Suprapubic skin (tissue), 4 donors: ENCODE data around the gene AFG1L. TPM values are rescaled to one million over a fixed set of nuclear protein-coding genes. Genes with fewer than 3 reads are reported as not detected.

Experiments
- DNase-seq, 2 donors: peaks; one replicate each; pipeline ENCODE4 v3.0.0-alpha.2; 2019; ENCODE audit warnings: low spot score in 2 of 2
- H3K27ac ChIP-seq: fragments of 200-600 bp; sonication (generic); one replicate; pipeline ENCODE4 v1.5.1; 2019
- H3K27me3 ChIP-seq: fragments of 200-600 bp; sonication (generic); one replicate; pipeline ENCODE4 v1.5.1; 2019
- H3K36me3 ChIP-seq: fragments of 200-600 bp; sonication (generic); one replicate; pipeline ENCODE4 v1.5.1; 2019
- H3K4me1 ChIP-seq: fragments of 200-600 bp; sonication (generic); one replicate; pipeline ENCODE4 v1.5.1; 2019
- H3K4me3 ChIP-seq: fragments of 200-600 bp; sonication (generic); one replicate; pipeline ENCODE4 v1.5.1; 2019; ENCODE audit warnings: mild to moderate bottlenecking
- H3K9me3 ChIP-seq: fragments of 200-600 bp; sonication (generic); one replicate; pipeline ENCODE4 v1.5.1; 2019
- EP300 ChIP-seq: sonication (generic); formaldehyde crosslinking; IDR thresholded peaks from one replicate; pipeline ENCODE4 v1.6.1; 2017; ENCODE audit warnings: antibody characterized with exemption
- POLR2A ChIP-seq, 2 donors: fragments of 450-650 bp; IDR thresholded peaks; one replicate each; pipeline ENCODE4 v1.6.1; 2017; ENCODE audit warnings: antibody characterized with exemption in 2 of 2, mild to moderate bottlenecking in 2 of 2, moderate library complexity in 2 of 2
- POLR2AphosphoS5 ChIP-seq, 3 donors: sonication (generic); formaldehyde crosslinking; IDR thresholded peaks; one replicate each; pipeline ENCODE4 v1.6.1; 2017; ENCODE audit warnings: antibody characterized with exemption in 3 of 3
- WGBS: methylation state at CpG from one replicate; pipeline ENCODE4 v1.1.5; 2018; 5-methylcytosine and 5-hydroxymethylcytosine counted together
- total RNA-seq, 4 donors: library from RNA; depleted of rRNA; stranded (reverse); fragments of >200 nt; gene quantifications; one replicate each; pipeline ENCODE4 v1.1.0, GENCODE V29; 2016
- TF ChIP-seq, protein P1 (sequence below), 2 donors: fragments of 200-600 bp in 1 of 2; fragments of 450-650 bp in 1 of 2; sonication (generic) in 1 of 2; IDR thresholded peaks; one replicate each; pipeline ENCODE4 v1.5.1; 2016 to 2019; ENCODE audit warnings: antibody characterized with exemption in 2 of 2, mild to moderate bottlenecking in 1 of 2, moderate library complexity in 1 of 2

AFG1L gene
- total RNA-seq, 4 donors from 2014 or later, result 1.3 to 7.4 (median 3.0) TPM

DNA sequence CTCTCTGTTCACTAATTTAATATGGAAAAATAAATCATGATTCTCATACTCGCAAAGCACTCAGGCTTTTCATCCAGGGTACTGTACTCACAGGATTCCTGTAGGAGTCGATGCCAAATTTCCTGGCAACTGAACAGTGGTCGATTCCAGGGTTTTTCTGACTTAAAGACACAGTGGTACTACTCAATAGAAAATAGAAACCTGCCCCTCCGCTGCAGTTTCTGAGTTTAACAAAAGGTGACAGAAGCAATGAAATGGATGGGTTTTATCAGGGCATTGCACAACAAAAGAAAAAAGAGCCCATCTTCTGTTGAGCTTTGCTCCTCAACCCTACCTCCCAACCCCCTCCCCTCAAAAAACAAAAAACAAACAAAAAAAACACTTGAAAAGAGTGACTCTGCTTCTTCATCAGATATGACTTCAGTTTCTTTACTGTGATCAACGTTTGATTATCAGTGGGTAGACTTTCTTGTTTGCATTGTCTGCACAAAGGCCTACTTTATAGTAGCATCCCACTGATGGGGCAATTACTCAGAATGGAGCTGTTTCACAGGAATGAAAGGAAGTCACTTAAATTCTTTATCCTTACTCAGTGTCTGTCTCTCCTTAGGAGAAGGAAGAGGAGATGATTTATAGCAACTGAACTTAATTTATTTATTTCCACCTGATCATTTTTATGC lies 169.7 kb downstream of the AFG1L start:
- peaks cover 5% of the 10 kb centered on the region for H3K4me1 ChIP-seq

GRCh38 chr6:108465098-108465495 lies 170.2 kb downstream of the AFG1L start:
- no peak overlapping the region for H3K4me3 ChIP-seq
- H3K36me3 ChIP-seq, result no peaks in the 10 kb centered on the region
- peaks cover 5% of the 10 kb centered on the region for H3K4me1 ChIP-seq
- H3K9me3 ChIP-seq, result no peaks in the 10 kb centered on the region
- no peak overlapping the region for H3K27ac ChIP-seq
- TF ChIP-seq, protein P1, sequence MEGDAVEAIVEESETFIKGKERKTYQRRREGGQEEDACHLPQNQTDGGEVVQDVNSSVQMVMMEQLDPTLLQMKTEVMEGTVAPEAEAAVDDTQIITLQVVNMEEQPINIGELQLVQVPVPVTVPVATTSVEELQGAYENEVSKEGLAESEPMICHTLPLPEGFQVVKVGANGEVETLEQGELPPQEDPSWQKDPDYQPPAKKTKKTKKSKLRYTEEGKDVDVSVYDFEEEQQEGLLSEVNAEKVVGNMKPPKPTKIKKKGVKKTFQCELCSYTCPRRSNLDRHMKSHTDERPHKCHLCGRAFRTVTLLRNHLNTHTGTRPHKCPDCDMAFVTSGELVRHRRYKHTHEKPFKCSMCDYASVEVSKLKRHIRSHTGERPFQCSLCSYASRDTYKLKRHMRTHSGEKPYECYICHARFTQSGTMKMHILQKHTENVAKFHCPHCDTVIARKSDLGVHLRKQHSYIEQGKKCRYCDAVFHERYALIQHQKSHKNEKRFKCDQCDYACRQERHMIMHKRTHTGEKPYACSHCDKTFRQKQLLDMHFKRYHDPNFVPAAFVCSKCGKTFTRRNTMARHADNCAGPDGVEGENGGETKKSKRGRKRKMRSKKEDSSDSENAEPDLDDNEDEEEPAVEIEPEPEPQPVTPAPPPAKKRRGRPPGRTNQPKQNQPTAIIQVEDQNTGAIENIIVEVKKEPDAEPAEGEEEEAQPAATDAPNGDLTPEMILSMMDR (IDR thresholded peaks at IDR 0.05), result no peak
- TF ChIP-seq POLR2AphosphoS5 (IDR thresholded peaks at IDR 0.05), result no peak
- WGBS, result 87% methylated on average over 2 of the region's 2 CpGs
- no peak for DNase-seq
- no peaks in the 10 kb centered on the region for H3K27me3 ChIP-seq

More for the DNA sequence above, 169.7 kb downstream of the AFG1L start:
- Histone ChIP-seq H3K27me3 (no peaks in the 10 kb centered on the region), H3K9me3 (no peaks in the 10 kb centered on the region), H3K36me3 (no peaks in the 10 kb centered on the region), H3K4me3 (no peak overlapping the region), H3K27ac (no peak overlapping the region)
- 34% methylated on average over 5 of the region's 5 CpGs for WGBS
- no peak for DNase-seq
- no peak for TF ChIP-seq POLR2AphosphoS5 (IDR thresholded peaks at IDR 0.05)
- TF ChIP-seq POLR2A (IDR thresholded peaks at IDR 0.05), result no peak
- TF ChIP-seq EP300, result no peak
- TF ChIP-seq, protein P1 (IDR thresholded peaks at IDR 0.05), result no peak

- no peaks in the 10 kb centered on the region for H3K36me3 ChIP-seq
- DNase-seq, result no peak
- H3K9me3 ChIP-seq, result no peaks in the 10 kb centered on the region
- TF ChIP-seq, protein P1 (IDR thresholded peaks at IDR 0.05), result no peak
- TF ChIP-seq POLR2AphosphoS5 (IDR thresholded peaks at IDR 0.05) (no peak), EP300 (no peak), POLR2A (IDR thresholded peaks at IDR 0.05) (no peak)
- H3K4me1 ChIP-seq, result peaks cover 5% of the 10 kb centered on the region
- H3K27ac ChIP-seq, result no peak overlapping the region
- H3K4me3 ChIP-seq, result no peak overlapping the region
- H3K27me3 ChIP-seq, result no peaks in the 10 kb centered on the region
- WGBS, result 84% methylated on average over 1 of the region's 1 CpG
Observed at GRCh38 chr6:108468346-108468745, 173.5 kb downstream of the AFG1L start.

DNA sequence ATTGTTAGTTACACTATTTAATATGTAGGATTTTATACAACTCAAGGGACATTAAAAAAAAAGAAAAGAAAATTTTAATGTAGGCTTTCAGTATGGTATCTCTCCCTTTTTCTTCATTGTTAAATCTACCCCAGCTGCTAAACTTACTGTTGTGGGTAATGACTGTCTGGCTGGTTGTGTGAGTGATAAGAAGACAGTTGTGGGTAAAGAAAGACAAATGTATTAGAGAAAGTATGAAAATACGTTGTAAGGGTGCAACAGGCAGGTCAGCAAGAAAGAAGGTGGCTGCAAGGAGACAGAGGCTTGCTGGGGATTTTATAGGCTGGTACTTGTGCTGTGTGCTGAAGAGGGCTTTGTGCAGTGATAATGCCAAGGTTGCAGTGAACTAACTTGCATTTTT lies 174.5 kb downstream of the AFG1L start:
- no peak for DNase-seq
- Histone ChIP-seq H3K9me3 (no peaks in the 10 kb centered on the region), H3K36me3 (no peaks in the 10 kb centered on the region), H3K4me1 (peaks cover under 1% of the 10 kb centered on the region), H3K27me3 (no peaks in the 10 kb centered on the region), H3K27ac (no peak overlapping the region), H3K4me3 (no peak overlapping the region)
- no peak for TF ChIP-seq EP300
- TF ChIP-seq, protein P1 (IDR thresholded peaks at IDR 0.05), result no peak
- no peak for TF ChIP-seq POLR2A (IDR thresholded peaks at IDR 0.05)
- no peak for TF ChIP-seq POLR2AphosphoS5 (IDR thresholded peaks at IDR 0.05)
- 83% methylated on average over 1 of the region's 1 CpG for WGBS

DNA sequence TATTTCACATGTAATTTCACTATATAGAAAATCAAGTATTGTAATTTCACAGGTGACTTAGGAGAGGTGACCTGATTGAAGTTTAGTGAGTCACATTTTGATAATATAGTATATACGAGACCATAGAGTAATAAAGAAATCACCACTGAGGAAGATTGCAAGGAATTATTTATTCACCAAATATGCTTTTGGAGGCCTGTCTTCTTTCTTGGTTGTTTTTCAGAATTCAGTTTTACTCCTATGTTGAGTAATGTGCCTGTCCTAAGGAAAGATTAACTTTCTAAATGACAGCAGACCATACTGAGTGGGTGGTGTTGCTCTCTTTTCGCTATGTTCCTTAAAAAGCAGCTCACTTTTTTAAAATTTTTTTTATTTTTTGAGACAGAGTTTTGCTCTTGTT lies 178.3 kb downstream of the AFG1L start:
- H3K36me3 ChIP-seq, result no peaks in the 10 kb centered on the region
- 95% methylated on average over 2 of the region's 2 CpGs for WGBS
- no peak overlapping the region for H3K4me3 ChIP-seq
- H3K4me1 ChIP-seq, result no peaks in the 10 kb centered on the region
- H3K27me3 ChIP-seq, result no peaks in the 10 kb centered on the region
- H3K27ac ChIP-seq, result no peak overlapping the region
- TF ChIP-seq POLR2A (IDR thresholded peaks at IDR 0.05) (no peak), EP300 (no peak)
- no peak for DNase-seq
- no peaks in the 10 kb centered on the region for H3K9me3 ChIP-seq

DNA sequence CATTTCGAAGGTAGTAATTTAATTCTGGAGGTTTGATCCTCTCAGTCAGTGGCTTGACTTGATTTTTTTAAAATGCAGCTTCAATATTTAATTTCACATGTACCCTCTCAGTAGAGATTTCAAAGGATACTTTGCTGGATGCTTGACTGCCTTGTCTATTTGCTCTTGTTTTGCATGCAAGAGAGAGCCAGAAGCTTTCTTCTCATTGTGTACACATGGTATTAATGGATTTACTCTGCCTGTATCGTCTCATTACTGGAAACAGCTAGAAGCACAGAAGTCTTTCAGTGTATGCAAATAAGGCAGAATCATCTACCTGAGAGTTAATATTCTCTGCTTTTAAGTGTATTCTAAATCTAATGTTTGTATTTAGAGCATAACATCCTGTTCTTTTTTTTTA lies 181.5 kb downstream of the AFG1L start:
- H3K27me3 ChIP-seq, result no peaks in the 10 kb centered on the region
- H3K4me1 ChIP-seq, result no peaks in the 10 kb centered on the region
- 78% methylated on average over 2 of the region's 2 CpGs for WGBS
- no peaks in the 10 kb centered on the region for H3K36me3 ChIP-seq
- H3K27ac ChIP-seq, result no peak overlapping the region
- H3K4me3 ChIP-seq, result no peak overlapping the region
- no peak for DNase-seq
- no peak for TF ChIP-seq POLR2A (IDR thresholded peaks at IDR 0.05)
- TF ChIP-seq EP300, result no peak
- no peak for TF ChIP-seq POLR2AphosphoS5 (IDR thresholded peaks at IDR 0.05)
- TF ChIP-seq, protein P1 (IDR thresholded peaks at IDR 0.05), result no peak
- no peaks in the 10 kb centered on the region for H3K9me3 ChIP-seq
